HK-2 (cell line): ENCODE results near the gene SLC6A2.
A peak's percentile ranks its signal among the peaks of the same experiment; 100 is the strongest.
"Not testable (repeated sequence)": the region's sequence is repeated elsewhere in the genome, so short reads cannot be mapped to it uniquely, and the experiment has no call there.

Source experiments
- DNase-seq: peaks from one replicate; pipeline ENCODE4 v3.0.0-alpha.2; 2018; ENCODE audit not compliant: unreplicated experiment

Gene SLC6A2

GRCh38 chr16:55710466-55710865, 54.7 kb downstream of the SLC6A2 start:
- no peak for DNase-seq

- DNase-seq: peak; percentile 33
Observed at GRCh38 chr16:55711959-55712876, 56.4 kb downstream of the SLC6A2 start.

- no peak for DNase-seq
Observed at GRCh38 chr16:55713103-55713502, 57.3 kb downstream of the SLC6A2 start.

- no peak for DNase-seq
Observed at GRCh38 chr16:55717326-55717725, 61.5 kb downstream of the SLC6A2 start.

DNA sequence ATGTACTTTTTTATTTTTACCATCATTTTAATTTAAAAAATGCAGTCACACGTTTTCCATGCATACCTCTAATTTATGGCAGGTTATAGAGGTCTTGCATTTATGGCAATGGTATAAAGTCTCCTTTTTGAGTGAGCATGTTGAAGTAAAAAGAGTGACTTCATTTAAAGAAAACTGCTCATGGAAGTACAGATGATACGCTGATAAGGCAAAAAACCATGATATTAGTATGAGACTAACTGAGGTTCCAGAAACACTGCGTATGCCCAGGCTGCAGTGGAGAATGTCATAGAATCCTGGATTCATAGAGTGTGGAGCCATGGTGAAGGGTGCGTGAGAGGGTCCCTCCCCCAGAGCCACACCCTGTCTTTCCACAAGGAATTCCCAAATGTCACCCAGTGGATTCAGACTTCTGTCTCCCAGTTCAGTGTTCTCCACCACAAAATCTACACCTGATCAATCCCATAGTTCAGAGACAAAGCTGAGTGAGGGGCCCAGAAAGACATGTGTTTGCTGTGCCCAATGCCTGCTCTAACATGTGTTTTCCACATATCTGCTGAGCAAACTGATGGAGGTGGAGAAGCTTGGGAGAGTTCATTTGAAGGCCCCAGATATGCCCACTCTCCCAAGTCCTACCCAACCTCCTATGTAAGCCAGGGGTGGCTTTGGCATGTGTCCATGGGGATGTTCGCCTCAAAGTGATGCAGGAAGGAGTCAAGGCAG, 69.4 kb downstream of the SLC6A2 start:
- no peak for DNase-seq

DNA sequence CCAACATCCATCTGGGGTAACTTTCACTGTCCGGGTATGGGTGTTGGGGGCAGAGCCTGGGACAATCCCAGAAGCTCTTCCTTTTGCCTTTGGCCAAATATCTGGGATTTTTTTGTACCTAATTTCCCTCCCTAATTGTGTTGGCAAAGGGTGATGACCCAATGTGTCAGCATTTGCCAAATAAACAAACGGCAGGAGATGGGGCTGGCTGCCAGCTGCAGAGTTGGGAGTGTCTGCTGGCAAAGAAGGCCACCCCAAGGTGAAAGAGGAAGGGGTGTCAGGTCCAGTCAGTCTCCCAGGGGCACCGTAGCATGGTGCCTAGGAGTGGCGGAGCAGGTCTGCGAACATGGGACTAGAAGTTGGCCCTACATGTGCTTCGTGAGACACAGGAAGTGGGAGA, 73.0 kb downstream of the SLC6A2 start:
- no peak for DNase-seq

GRCh38 chr16:55730115-55730514, 74.3 kb downstream of the SLC6A2 start:
- DNase-seq: no peak

- no peak for DNase-seq
Observed at GRCh38 chr16:55732496-55732895, 76.7 kb downstream of the SLC6A2 start.

- no peak for DNase-seq
Observed at GRCh38 chr16:55734665-55735064, 78.9 kb downstream of the SLC6A2 start.

DNA sequence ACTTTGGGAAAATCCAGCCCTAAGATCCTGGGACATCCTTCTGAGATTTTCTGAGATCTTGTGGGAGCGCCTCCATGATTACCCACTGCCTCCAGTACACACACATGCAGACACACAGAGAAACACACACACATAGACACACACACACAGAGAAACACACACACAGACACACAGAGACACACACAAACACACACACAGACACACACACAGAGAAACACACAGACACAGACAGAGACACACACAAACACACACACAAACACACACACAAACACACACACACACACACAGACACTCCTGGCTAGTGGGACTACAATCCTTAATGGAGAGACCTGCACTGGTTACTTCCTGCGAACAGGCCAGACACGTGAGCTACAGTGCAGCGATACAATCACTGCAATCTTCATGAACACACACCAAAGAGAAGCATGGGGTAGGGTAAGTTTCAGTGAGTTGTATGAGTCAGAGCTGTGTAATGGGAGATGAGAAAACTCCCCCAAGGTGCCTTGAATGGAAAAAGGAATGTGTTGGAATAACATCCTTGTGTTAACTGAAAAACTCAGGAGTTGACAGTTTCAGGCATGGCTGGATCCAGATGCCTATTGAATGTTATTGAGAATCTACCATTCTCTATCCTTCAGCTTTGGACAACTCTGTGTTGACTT, 79.5 kb downstream of the SLC6A2 start:
- no peak for DNase-seq

GRCh38 chr16:55736671-55737070, 80.9 kb downstream of the SLC6A2 start:
- no peak for DNase-seq

DNA sequence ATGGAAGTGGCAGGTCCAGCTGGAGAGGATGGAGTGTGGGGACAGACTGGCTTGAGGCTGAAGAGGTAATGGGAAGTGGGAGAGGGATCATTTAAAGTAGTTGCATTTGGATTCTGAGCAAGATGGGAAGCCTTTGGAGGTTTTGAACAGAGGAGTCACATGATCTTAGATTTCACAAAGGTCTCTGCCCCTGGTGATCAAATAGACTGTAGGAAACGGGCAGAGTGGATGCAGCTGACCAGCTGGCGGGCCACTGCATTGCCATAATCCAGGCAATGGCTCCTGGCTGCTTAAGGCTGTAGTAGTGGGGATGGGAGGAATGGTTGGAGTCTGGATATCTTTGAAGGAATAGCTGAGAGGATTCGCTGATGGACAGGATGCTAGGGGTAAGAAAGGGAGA, 81.5 kb downstream of the SLC6A2 start:
- DNase-seq: no peak

DNA sequence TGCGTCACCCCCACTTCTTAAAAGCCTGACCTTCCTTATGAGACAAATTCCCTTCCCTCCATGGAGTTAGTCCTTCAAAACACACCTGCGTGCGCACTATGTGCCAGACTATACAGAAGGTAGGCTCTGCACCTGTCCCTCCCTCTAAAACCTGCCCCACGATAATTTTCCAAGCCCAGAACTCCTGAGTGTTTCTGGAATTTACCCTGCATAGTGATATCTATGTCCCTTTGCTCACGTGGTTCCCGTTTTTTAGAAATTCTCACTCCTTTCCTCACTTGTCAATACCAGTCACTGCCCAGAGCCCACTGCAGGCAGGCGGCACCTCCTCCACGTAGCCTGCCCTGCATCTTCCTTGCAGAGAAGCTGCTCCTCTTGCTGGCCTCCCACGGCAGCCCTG, 82.2 kb downstream of the SLC6A2 start:
- no peak for DNase-seq

- no peak for DNase-seq
Observed at GRCh38 chr16:55746081-55746480, 90.3 kb downstream of the SLC6A2 start.

DNA sequence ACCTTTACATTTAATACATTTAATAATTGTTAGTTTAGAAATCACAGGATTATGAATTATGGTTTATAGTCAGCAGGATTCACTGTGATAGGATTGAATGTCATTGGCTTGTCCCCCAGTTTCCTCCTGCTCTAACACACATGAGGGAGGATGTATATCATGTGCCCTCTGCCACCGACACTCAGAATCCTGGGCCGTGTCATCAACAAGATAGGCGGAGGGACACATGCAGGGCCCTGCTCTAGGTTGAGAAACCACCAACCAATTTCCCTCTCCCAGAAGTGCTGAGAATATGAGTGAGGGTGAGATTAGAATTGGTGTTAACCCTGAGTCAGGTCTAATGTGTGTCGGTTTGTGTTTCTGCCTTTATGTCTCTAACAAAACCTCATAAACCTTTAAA, 92.0 kb downstream of the SLC6A2 start:
- DNase-seq: no peak

DNA sequence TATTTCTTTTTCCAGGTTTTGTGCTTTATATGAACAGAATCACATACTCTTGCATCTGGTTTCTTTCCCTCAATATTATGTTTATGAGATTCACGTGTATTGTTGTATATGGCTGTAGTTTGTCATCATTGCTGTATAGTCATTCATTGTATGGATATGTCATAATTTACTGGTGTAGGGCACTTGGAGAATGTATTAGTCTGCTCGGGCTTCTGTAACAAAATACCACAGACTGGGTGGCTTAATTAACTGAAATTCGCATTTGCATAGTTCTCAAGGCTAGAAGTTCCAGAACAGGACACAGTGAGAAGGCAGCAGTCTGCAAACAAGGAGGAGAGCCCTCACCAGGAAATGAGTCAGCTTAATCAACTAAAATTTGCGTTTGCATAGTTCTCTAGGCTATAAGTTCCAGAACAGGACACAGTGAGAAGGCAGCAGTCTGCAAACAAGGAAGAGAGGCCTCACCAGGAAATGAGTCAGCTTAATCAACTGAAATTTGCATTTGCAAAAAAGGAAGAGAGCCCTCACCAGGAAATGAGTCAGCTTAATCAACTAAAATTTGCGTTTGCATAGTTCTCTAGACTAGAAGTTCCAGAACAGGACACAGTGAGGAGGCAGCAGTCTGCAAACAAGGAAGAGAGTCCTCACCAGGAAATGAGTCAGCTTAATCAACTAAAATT, 96.8 kb downstream of the SLC6A2 start:
- not testable (repeated sequence) for DNase-seq

DNA sequence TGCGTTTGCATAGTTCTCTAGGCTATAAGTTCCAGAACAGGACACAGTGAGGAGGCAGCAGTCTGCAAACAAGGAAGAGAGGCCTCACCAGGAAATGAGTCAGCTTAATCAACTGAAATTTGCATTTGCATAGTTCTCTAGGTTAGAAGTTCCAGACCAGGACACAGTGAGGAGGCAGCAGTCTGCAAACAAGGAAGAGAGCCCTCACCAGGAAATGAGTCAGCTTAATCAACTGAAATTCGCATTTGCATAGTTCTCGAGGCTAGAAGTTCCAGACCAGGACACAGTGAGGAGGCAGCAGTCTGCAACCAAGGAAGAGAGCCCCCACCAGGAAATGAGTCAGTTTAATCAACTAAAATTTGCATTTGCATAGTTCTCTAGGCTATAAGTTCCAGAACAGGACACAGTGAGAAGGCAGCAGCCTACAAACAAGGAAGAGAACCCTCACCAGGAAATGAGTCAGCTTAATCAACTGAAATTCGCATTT, 97.4 kb downstream of the SLC6A2 start:
- DNase-seq: not testable (repeated sequence)
